ENCODE data around the gene NEU2.

The NEU2 gene

GRCh38 chr2:233080836-233081229, 48.4 kb downstream of the NEU2 start:
- Mint-ChIP-seq H3K27me3 (ENCODE audit: low read depth) (no peaks in the 10 kb centered on the region), H3K36me3 (ENCODE audit: low read depth) (peaks cover 44% of the 10 kb centered on the region), H3K27ac (peak overlapping the region; percentile 96), H3K4me3 (peak overlapping the region; percentile 76), H3K9me3 (no peaks in the 10 kb centered on the region), H3K4me1 (ENCODE audit: low read depth) (peaks cover 64% of the 10 kb centered on the region)

GRCh38 chr2:233081232-233081730, 48.8 kb downstream of the NEU2 start:
- Mint-ChIP-seq H3K9me3 (no peaks in the 10 kb centered on the region), H3K27ac (peak overlapping the region; percentile 96), H3K4me3 (peak overlapping the region; percentile 76), H3K27me3 (ENCODE audit: low read depth) (no peaks in the 10 kb centered on the region), H3K36me3 (ENCODE audit: low read depth) (peaks cover 46% of the 10 kb centered on the region), H3K4me1 (ENCODE audit: low read depth) (peaks cover 67% of the 10 kb centered on the region)

- no peaks in the 10 kb centered on the region for H3K9me3 Mint-ChIP-seq
- H3K27me3 Mint-ChIP-seq (ENCODE audit: low read depth): no peaks in the 10 kb centered on the region
- peaks cover 47% of the 10 kb centered on the region for H3K36me3 Mint-ChIP-seq (ENCODE audit: low read depth)
- peak overlapping the region; percentile 76 for H3K4me3 Mint-ChIP-seq
- peak overlapping the region; percentile 96 for H3K27ac Mint-ChIP-seq
- peaks cover 70% of the 10 kb centered on the region for H3K4me1 Mint-ChIP-seq (ENCODE audit: low read depth)
These were observed 49.3 kb downstream of the NEU2 start for GRCh38 chr2:233081731-233082221.

GRCh38 chr2:233082222-233082930, 49.9 kb downstream of the NEU2 start:
- Mint-ChIP-seq H3K4me1 (ENCODE audit: low read depth) (peaks cover 73% of the 10 kb centered on the region), H3K36me3 (ENCODE audit: low read depth) (peaks cover 46% of the 10 kb centered on the region), H3K27me3 (ENCODE audit: low read depth) (no peaks in the 10 kb centered on the region), H3K27ac (peak overlapping the region; percentile 96), H3K4me3 (peak overlapping the region; percentile 76), H3K9me3 (no peaks in the 10 kb centered on the region)

GRCh38 chr2:233082931-233083755, 50.7 kb downstream of the NEU2 start:
- Mint-ChIP-seq H3K27ac (peak overlapping the region; percentile 96), H3K9me3 (no peaks in the 10 kb centered on the region), H3K27me3 (ENCODE audit: low read depth) (no peaks in the 10 kb centered on the region), H3K36me3 (ENCODE audit: low read depth) (peaks cover 49% of the 10 kb centered on the region), H3K4me1 (ENCODE audit: low read depth) (peaks cover 71% of the 10 kb centered on the region), H3K4me3 (peak overlapping the region; percentile 77)

GRCh38 chr2:233083782-233084181, 51.3 kb downstream of the NEU2 start:
- peaks cover 55% of the 10 kb centered on the region for H3K36me3 Mint-ChIP-seq (ENCODE audit: low read depth)
- H3K4me1 Mint-ChIP-seq (ENCODE audit: low read depth): peaks cover 75% of the 10 kb centered on the region
- peak overlapping the region; percentile 77 for H3K4me3 Mint-ChIP-seq
- H3K9me3 Mint-ChIP-seq: no peaks in the 10 kb centered on the region
- H3K27ac Mint-ChIP-seq: peak overlapping the region; percentile 96
- H3K27me3 Mint-ChIP-seq (ENCODE audit: low read depth): no peaks in the 10 kb centered on the region

- H3K4me1 Mint-ChIP-seq (ENCODE audit: low read depth): peaks cover 68% of the 10 kb centered on the region
- peaks cover 50% of the 10 kb centered on the region for H3K36me3 Mint-ChIP-seq (ENCODE audit: low read depth)
- H3K27me3 Mint-ChIP-seq (ENCODE audit: low read depth): no peaks in the 10 kb centered on the region
These were observed 52.0 kb downstream of the NEU2 start for GRCh38 chr2:233084488-233084887.

More at GRCh38 chr2:233084488-233084887, 52.0 kb downstream of the NEU2 start:
- peak overlapping the region; percentile 77 for H3K4me3 Mint-ChIP-seq
- peak overlapping the region; percentile 96 for H3K27ac Mint-ChIP-seq
- H3K9me3 Mint-ChIP-seq: no peaks in the 10 kb centered on the region

Data from T-helper 1 cell treated with Interleukin-12 subunit alpha and Interleukin-12 subunit beta and Interleukin-4 antibody, amounts not matched to agents 30 μg/mL and 1 μg/mL, for 36 hours (primary cell).